ENCODE measurements around the gene SULF2. TPM values are rescaled to one million over a fixed set of nuclear protein-coding genes. Genes with fewer than 3 reads are reported as not detected.

The SULF2 gene
- polyA plus RNA-seq, 1 donor from 2014 or later, result 1.7 TPM

DNA sequence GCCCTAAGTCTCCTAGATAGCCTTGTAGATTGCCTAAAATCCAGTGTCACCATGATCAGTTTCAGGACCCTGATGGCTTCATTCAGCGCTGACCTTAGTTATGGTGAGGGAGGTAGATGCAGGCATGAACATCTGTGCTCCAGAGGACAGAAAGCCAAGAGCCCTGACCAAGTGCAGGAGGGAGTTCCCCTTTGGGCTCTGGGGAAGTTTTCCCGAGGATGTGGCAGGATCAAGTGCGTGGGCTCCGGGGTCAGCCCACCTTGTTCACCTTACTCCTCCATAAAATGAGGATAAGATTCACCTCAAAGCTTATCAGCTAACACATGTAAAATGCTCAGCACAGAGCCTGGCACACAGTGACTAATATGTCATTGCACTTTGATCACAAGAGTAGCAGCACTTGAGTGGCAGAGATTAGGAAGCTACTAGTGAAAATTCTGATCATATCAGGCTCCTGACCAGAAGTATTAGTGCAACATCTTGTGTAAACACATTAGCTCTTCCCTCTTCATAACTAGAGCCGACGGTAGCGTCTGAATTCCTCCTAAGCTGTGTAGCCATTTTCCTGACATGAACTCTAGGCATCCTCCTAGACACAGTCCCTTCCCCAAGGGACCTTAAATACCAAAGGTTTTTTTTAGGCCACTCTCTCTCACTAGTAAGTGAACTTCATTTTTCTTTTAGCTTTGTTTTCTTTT lies 125.2 kb downstream of the SULF2 start:
- H3K9me3 Mint-ChIP-seq, result no peaks in the 10 kb centered on the region
- H3K36me3 Mint-ChIP-seq, result no peaks in the 10 kb centered on the region
- peaks cover 0 to 10% (median 5%) of the 10 kb centered on the region in 3 donors for H3K4me1 Mint-ChIP-seq
- H3K27ac Mint-ChIP-seq, result peak overlapping the region in 1 of 3 donors; percentile 16
- H3K4me3 Mint-ChIP-seq, result no peak overlapping the region
- H3K27me3 Mint-ChIP-seq, result no peaks in the 10 kb centered on the region

DNA sequence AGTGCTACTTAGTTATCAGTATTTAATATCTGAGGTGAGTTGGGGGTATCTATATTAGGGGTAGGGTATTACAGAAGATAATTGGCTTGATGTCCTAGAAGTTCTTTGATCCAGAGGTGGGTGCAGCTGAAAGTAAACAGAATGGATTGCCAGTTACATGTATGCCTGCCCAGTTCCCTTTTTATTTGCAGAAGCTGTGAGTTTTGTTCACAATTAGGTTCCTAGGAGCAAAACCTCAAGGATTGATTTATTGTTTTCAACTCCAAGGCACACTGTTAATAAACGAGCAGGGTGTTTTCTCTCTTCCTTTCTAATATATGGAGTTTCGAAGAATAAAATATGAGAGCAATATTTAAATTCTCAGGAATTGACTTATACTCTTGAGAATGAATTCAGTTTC lies 129.0 kb downstream of the SULF2 start:
- peak overlapping the region in 1 of 3 donors; percentile 7 for H3K27ac Mint-ChIP-seq
- H3K27me3 Mint-ChIP-seq, result no peaks in the 10 kb centered on the region
- no peaks in the 10 kb centered on the region for H3K4me1 Mint-ChIP-seq
- no peaks in the 10 kb centered on the region for H3K36me3 Mint-ChIP-seq
- H3K4me3 Mint-ChIP-seq, result no peak overlapping the region
- no peaks in the 10 kb centered on the region for H3K9me3 Mint-ChIP-seq

DNA sequence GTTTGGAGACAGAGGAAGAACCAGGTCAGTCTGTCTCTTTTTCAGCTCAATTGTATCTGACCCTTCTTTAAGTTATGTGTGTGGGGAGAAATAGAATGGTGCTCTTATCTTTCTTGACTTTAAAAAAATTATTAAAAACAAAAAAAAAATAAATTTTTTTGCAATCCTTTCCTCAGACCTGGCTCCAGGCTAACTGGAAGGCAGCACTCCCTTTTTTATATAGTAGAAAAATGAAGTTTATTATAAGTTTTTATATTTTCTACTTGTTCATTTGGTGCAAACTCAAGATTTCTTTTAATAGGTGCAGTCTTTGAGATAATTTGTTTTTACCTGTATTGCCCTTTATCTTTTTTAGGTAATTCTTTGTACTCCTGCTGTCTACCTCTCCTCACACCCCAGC lies 129.6 kb downstream of the SULF2 start:
- no peak overlapping the region for H3K4me3 Mint-ChIP-seq
- H3K27ac Mint-ChIP-seq, result peak overlapping the region in 1 of 3 donors; percentile 7
- no peaks in the 10 kb centered on the region for H3K4me1 Mint-ChIP-seq
- H3K36me3 Mint-ChIP-seq, result no peaks in the 10 kb centered on the region
- no peaks in the 10 kb centered on the region for H3K9me3 Mint-ChIP-seq
- H3K27me3 Mint-ChIP-seq, result no peaks in the 10 kb centered on the region

DNA sequence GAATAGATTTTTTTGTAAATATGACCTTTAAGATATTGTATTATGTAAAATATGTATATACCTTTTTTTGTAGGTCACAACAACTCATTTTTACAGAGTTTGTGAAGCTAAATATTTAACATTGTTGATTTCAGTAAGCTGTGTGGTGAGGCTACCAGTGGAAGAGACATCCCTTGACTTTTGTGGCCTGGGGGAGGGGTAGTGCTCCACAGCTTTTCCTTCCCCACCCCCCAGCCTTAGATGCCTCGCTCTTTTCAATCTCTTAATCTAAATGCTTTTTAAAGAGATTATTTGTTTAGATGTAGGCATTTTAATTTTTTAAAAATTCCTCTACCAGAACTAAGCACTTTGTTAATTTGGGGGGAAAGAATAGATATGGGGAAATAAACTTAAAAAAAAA lies 130.9 kb downstream of the SULF2 start:
- H3K27me3 Mint-ChIP-seq, result no peaks in the 10 kb centered on the region
- no peak overlapping the region for H3K4me3 Mint-ChIP-seq
- H3K9me3 Mint-ChIP-seq, result no peaks in the 10 kb centered on the region
- no peaks in the 10 kb centered on the region for H3K4me1 Mint-ChIP-seq
- H3K27ac Mint-ChIP-seq, result peak overlapping the region in 1 of 3 donors; percentile 26
- peaks cover 3% of the 10 kb centered on the region for H3K36me3 Mint-ChIP-seq

DNA sequence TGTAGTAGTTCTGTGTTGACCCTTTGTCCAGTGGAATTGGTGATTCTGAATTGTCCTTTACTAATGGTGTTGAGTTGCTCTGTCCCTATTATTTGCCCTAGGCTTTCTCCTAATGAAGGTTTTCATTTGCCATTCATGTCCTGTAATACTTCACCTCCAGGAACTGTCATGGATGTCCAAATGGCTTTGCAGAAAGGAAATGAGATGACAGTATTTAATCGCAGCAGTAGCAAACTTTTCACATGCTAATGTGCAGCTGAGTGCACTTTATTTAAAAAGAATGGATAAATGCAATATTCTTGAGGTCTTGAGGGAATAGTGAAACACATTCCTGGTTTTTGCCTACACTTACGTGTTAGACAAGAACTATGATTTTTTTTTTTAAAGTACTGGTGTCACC lies 131.4 kb downstream of the SULF2 start:
- Mint-ChIP-seq H3K27ac (peak overlapping the region in 2 of 3 donors; percentile 7 to 23), H3K27me3 (no peaks in the 10 kb centered on the region), H3K4me3 (no peak overlapping the region), H3K36me3 (peaks cover 3% of the 10 kb centered on the region), H3K9me3 (no peaks in the 10 kb centered on the region), H3K4me1 (no peaks in the 10 kb centered on the region)

DNA sequence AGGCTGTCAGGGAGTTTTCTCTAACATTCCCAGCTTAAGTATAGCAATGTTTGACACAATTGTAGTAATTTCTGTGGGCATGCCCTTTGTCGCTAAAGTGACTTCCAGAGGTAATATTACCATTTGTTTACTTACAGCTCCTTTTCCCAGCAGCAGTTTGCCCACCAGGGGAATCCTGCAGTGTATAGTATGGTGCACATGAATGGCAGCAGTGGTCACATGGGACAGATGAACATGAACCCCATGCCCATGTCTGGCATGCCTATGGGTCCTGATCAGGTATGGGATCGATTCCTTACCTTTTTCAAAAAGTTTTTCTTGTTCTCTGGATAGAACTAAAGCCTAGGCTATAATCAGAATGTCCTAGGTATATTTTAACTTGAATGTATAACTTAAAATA lies 132.5 kb downstream of the SULF2 start:
- H3K27ac Mint-ChIP-seq, result no peak overlapping the region
- no peak overlapping the region for H3K4me3 Mint-ChIP-seq
- H3K27me3 Mint-ChIP-seq, result no peaks in the 10 kb centered on the region
- H3K36me3 Mint-ChIP-seq, result peaks cover 3% of the 10 kb centered on the region
- H3K4me1 Mint-ChIP-seq, result no peaks in the 10 kb centered on the region
- no peaks in the 10 kb centered on the region for H3K9me3 Mint-ChIP-seq

DNA sequence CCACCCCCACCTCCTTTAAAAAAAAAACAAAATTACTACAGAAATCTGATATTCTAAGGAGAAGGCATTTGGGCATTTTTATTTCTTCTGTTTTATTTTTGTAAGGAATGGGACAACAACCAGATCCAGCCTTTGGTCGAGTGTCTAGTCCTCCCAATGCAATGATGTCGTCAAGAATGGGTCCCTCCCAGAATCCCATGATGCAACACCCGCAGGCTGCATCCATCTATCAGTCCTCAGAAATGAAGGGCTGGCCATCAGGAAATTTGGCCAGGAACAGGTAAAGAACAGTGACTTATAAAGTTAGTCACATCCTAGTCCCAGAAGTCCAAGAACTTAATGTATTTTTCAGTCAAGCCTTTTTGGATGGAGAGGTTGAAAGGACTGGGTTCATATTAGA lies 133.0 kb downstream of the SULF2 start:
- Mint-ChIP-seq H3K27ac (no peak overlapping the region), H3K4me1 (no peaks in the 10 kb centered on the region), H3K9me3 (no peaks in the 10 kb centered on the region), H3K27me3 (no peaks in the 10 kb centered on the region), H3K4me3 (no peak overlapping the region), H3K36me3 (peaks cover 3% of the 10 kb centered on the region)

DNA sequence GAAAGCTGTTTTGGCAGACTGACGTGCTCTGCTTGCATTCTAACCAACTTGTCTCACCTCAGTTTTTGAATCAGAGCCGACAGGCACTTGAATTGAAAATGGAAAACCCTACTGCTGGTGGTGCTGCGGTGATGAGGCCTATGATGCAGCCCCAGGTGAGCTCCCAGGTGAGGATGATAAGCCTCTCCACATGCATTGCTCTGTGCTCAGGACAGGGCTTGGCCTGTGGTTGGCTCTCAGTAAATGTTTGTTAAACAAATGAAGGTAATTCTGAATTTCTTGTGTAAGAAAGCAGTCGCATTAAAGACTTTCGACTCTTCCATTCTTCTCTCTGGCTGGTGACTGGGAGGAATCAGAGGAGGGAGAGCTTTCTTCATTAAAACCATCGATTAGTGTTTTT lies 136.3 kb downstream of the SULF2 start:
- H3K4me3 Mint-ChIP-seq, result no peak overlapping the region
- peaks cover 5% of the 10 kb centered on the region for H3K36me3 Mint-ChIP-seq
- no peaks in the 10 kb centered on the region for H3K9me3 Mint-ChIP-seq
- H3K27ac Mint-ChIP-seq, result peak overlapping the region in 1 of 3 donors; percentile 50
- peaks cover 0 to 1% (median 0%) of the 10 kb centered on the region in 3 donors for H3K4me1 Mint-ChIP-seq
- no peaks in the 10 kb centered on the region for H3K27me3 Mint-ChIP-seq

DNA sequence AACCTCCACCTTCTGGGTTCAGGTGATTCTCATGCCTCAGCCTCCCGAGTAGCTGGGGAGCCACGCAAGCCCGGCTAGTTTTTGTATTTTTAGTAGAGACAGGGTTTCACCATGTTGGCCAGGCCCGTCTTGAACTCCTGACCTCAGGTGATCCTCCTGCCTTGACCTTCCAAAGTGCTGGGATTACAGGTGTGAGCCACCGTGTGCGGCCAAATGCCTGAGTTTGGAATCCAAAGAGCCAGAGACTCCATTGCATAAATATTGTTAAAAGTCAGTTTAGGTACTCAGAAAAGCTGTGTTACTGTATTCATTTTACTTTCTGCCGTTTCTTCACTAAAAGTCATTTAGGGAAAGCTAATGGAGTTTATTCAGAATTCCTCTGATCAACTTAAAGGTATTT lies 137.3 kb downstream of the SULF2 start:
- Mint-ChIP-seq H3K27me3 (no peaks in the 10 kb centered on the region), H3K36me3 (peaks cover 9% of the 10 kb centered on the region), H3K9me3 (no peaks in the 10 kb centered on the region), H3K4me3 (no peak overlapping the region), H3K4me1 (peaks cover 0 to 1% (median 1%) of the 10 kb centered on the region in 3 donors), H3K27ac (no peak overlapping the region)

DNA sequence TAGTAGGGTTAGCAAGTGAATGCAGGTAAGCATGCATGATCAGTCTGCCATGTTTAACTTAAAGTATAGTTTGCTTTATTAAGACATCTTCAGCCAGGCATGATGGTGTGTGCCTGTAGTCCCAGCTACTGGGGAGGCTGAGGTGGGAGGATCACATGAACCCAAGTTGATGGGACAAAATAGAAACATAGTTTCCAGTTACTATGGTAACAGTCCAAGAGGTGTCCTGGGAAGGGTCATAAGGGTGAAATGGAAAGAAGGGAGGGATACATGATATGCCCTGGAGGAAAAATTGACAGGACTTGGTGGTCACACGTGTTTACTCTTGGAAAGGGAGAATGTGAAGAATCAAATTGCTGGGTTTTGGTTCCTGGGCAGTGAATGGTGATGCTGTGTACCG lies 139.6 kb downstream of the SULF2 start:
- peaks cover 10% of the 10 kb centered on the region for H3K36me3 Mint-ChIP-seq
- no peak overlapping the region for H3K4me3 Mint-ChIP-seq
- peaks cover 0 to 5% (median 1%) of the 10 kb centered on the region in 3 donors for H3K4me1 Mint-ChIP-seq
- H3K27ac Mint-ChIP-seq, result peak overlapping the region in 2 of 3 donors; percentile 36 to 51
- H3K9me3 Mint-ChIP-seq, result no peaks in the 10 kb centered on the region
- no peaks in the 10 kb centered on the region for H3K27me3 Mint-ChIP-seq

DNA sequence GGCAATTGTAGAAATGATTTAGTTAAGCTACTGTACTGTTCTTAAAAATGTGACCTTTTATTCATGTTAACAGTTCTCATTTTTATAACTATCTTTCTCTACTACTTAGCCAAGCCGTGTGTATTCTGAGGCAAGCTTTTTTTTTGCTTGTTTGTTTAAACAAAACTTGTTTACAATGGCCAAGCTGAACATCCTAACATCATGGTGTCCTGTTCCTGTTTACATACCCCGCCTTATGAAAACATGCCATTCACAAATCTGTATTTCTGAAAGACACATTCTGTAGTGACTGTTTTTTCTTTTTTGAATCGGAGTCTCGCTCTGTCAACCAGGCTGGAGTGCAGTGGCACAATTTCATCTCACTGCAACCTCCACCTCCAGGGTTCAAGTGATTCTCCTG lies 142.7 kb downstream of the SULF2 start:
- no peaks in the 10 kb centered on the region for H3K27me3 Mint-ChIP-seq
- no peak overlapping the region for H3K4me3 Mint-ChIP-seq
- no peaks in the 10 kb centered on the region for H3K9me3 Mint-ChIP-seq
- H3K27ac Mint-ChIP-seq, result no peak overlapping the region
- peaks cover 0 to 5% (median 1%) of the 10 kb centered on the region in 3 donors for H3K4me1 Mint-ChIP-seq
- peaks cover 8% of the 10 kb centered on the region for H3K36me3 Mint-ChIP-seq

DNA sequence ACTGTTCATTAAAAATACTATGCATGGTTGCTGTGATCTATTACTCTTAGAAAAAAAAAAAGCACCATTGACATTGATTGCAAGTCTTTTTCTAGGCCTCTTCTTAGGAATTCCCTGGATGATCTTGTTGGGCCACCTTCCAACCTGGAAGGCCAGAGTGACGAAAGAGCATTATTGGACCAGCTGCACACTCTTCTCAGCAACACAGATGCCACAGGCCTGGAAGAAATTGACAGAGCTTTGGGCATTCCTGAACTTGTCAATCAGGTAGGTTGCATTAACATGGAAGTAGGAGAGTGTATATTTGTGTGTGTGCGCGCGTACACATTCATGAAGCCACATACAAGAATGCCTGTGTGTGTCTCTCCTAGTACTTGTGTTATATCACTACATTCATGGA lies 143.2 kb downstream of the SULF2 start:
- Mint-ChIP-seq H3K9me3 (no peaks in the 10 kb centered on the region), H3K36me3 (peaks cover 8% of the 10 kb centered on the region), H3K4me3 (no peak overlapping the region), H3K4me1 (peaks cover 0 to 5% (median 1%) of the 10 kb centered on the region in 3 donors), H3K27me3 (no peaks in the 10 kb centered on the region), H3K27ac (peak overlapping the region in 1 of 3 donors; percentile 51)

DNA sequence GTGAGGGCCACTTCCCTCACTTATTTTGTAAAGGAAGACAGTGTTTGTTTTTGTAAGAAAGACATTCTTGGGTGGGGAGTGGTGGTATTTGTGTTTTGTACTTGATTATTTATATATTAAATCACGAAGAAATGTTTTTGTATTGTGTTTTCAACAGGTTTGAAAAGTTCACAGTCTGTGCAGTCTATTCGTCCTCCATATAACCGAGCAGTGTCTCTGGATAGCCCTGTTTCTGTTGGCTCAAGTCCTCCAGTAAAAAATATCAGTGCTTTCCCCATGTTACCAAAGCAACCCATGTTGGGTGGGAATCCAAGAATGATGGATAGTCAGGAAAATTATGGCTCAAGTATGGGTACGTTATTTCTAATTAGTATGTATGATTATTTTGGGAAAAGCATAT lies 146.4 kb downstream of the SULF2 start:
- H3K9me3 Mint-ChIP-seq, result no peaks in the 10 kb centered on the region
- no peaks in the 10 kb centered on the region for H3K27me3 Mint-ChIP-seq
- no peak overlapping the region for H3K27ac Mint-ChIP-seq
- peaks cover 0 to 5% (median under 1%) of the 10 kb centered on the region in 3 donors for H3K4me1 Mint-ChIP-seq
- peaks cover 9% of the 10 kb centered on the region for H3K36me3 Mint-ChIP-seq
- H3K4me3 Mint-ChIP-seq, result no peak overlapping the region

DNA sequence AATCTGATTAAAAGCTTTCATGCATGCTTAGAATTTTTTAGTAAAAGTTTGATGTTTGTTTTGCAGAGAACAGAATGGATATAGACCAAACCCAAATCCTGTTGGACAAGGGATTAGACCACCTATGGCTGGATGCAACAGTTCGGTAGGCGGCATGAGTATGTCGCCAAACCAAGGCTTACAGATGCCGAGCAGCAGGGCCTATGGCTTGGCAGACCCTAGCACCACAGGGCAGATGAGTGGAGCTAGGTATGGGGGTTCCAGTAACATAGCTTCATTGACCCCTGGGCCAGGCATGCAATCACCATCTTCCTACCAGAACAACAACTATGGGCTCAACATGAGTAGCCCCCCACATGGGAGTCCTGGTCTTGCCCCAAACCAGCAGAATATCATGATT lies 150.0 kb downstream of the SULF2 start:
- Mint-ChIP-seq H3K27ac (no peak overlapping the region), H3K36me3 (peaks cover 4% of the 10 kb centered on the region)

DNA sequence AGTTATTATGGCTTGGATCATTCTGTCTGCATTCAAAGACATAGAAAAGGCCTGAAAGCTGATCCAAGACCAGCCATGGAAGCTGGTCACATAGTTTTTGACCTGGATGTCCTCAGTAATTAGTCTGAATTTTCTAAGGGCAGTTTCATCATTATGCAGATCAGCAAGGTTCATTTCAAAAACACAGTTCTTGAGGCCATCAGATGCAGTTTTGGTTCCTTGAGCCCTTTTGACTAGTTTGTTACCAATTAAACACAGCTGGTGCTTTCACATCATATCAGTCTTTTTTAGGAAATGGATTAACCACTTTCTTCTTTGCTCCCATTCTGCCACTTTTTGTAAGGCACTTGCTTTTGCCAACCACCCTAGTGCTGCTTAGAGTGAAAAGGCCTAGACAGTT lies 154.2 kb downstream of the SULF2 start:
- Mint-ChIP-seq H3K4me1 (peaks cover 0 to 3% (median 3%) of the 10 kb centered on the region in 3 donors), H3K27ac (peak overlapping the region in 1 of 3 donors; percentile 8), H3K36me3 (peaks cover 3% of the 10 kb centered on the region), H3K9me3 (no peaks in the 10 kb centered on the region), H3K4me3 (no peak overlapping the region), H3K27me3 (no peaks in the 10 kb centered on the region)

More for the DNA sequence above, 150.0 kb downstream of the SULF2 start:
- Mint-ChIP-seq H3K9me3 (no peaks in the 10 kb centered on the region), H3K4me1 (peaks cover 0 to 3% (median 3%) of the 10 kb centered on the region in 3 donors), H3K4me3 (no peak overlapping the region), H3K27me3 (no peaks in the 10 kb centered on the region)

DNA sequence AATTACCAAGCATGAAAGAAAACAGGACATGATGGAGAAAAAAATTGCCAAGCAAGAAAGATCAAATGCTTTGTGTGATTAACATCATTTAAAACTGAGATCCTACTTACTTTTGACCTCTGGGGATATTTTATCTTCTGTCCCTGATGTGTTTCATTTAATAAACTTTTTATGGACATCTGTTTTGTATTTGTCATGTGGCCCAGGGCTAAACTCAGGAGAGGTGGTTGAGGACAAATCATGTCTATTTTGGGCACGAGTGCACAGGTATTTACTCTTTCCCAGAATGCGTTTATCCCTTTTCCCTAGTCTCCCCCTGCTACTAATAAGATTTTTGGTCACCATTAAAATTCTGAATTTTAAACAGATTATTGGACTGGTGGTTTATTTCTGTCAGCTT lies 155.4 kb downstream of the SULF2 start:
- Mint-ChIP-seq H3K27ac (peak overlapping the region in 1 of 3 donors; percentile 21), H3K36me3 (peaks cover 3% of the 10 kb centered on the region), H3K4me1 (peaks cover 3 to 7% (median 4%) of the 10 kb centered on the region in 3 donors), H3K27me3 (no peaks in the 10 kb centered on the region), H3K4me3 (no peak overlapping the region), H3K9me3 (no peaks in the 10 kb centered on the region)
